ENCODE results near the gene KDM2A.

The KDM2A gene

DNA sequence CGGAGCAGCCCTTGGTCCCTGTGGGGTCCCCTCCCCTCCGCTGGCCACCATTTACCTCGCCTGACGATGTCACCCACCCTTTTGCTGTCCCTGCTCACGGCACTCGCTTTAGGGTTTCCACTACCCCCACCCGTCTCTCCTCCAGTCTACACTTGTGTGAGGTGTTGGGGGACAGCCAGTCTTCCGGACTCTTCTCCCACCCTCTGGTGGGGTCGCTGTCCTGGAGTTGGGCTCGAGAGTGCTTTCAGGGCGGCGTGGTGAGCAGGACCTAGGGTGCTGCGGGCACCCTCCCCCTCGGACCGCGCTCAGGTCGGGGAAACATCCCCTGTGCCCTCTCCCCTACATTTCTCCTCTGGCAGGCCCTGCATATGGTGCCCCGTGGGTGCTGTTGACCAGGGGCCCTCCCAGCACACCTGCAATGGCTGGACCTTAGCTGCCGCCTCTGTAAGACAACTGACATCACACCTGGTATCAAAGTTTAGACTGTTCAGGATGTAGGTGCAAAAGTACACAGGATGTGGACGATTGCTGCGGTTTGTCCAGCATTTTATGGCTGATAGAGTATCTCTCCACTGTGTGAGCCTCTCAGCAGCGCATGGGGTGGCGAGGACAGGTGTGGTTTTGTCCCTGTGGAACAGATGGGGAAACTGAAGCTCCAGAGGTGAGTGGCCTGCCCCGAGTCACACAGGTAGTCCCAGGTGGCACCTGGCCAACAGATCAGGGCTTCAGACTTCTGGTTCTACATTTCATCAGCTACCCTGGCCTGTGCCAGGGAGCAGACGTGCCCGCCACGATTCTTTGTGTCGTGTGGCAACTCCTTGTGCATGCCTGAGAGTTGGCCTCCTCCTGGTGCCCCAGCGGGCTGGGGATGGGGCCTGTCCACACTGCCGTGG lies 148.4 kb downstream of the KDM2A start:
- H2BK120ac ChIP-seq (ENCODE audit: low read depth, low read length), result no peak overlapping the region
- H3K4me2 ChIP-seq (ENCODE audit: insufficient read depth, low read length, poor library complexity, severe bottlenecking), result peak overlapping the region; percentile 74
- peak overlapping the region; percentile 73 to 89 for H3K4me3 ChIP-seq (ENCODE audit: low read length in 2 of 2)
- no peak overlapping the region for H2BK12ac ChIP-seq (ENCODE audit: low read length)
- no CpG with 5 or more reads among the region's 30 CpGs for WGBS, 2 donors (ENCODE audit: extremely low coverage in 2 of 2, insufficient read length in 2 of 2, insufficient replicate concordance in 1 of 2)
- H4K8ac ChIP-seq (ENCODE audit: low read depth, low read length), result no peak overlapping the region
- H4K91ac ChIP-seq (ENCODE audit: low read depth, low read length, poor library complexity), result no peak overlapping the region
- no peak overlapping the region for H2BK5ac ChIP-seq (ENCODE audit: low read length)
- peak overlapping the region; percentile 83 for H2AFZ ChIP-seq (ENCODE audit: low read length)
- peak overlapping the region; percentile 95 for H3K18ac ChIP-seq (ENCODE audit: low read length)
- peak overlapping the region; percentile 28 for H2AK5ac ChIP-seq (ENCODE audit: low read depth, low read length)
- H3K14ac ChIP-seq (ENCODE audit: low read length), result peak overlapping the region; percentile 25
- H3K36me3 ChIP-seq (replicated peaks in 1 of 2; ENCODE audit: control insufficient read depth in 2 of 2, insufficient read depth in 2 of 2, low read length in 2 of 2), result peaks cover 9 to 30% of the 10 kb centered on the region in 2 donors
- DNase-seq (ENCODE audit: low spot score), result no peak
- peaks cover 24 to 43% of the 10 kb centered on the region in 2 donors for H3K4me1 ChIP-seq (ENCODE audit: control insufficient read depth in 2 of 2, insufficient read depth in 1 of 2, low read depth in 1 of 2, low read length in 2 of 2)
- no peaks in the 10 kb centered on the region for H3K9me3 ChIP-seq (replicated peaks in 1 of 2; ENCODE audit: control insufficient read depth in 2 of 2, insufficient read depth in 1 of 2, low read depth in 1 of 2, low read length in 2 of 2)
- no peak overlapping the region for H3K4ac ChIP-seq (ENCODE audit: low read length)
- H3K27ac ChIP-seq (replicated peaks; ENCODE audit: low read length), result no peak overlapping the region
- H3K9ac ChIP-seq (ENCODE audit: low read depth, low read length, poor library complexity), result peak overlapping the region; percentile 52
- no peak overlapping the region for H2BK15ac ChIP-seq (ENCODE audit: low read length)
- peaks cover 22% of the 10 kb centered on the region for H3K79me1 ChIP-seq (ENCODE audit: low read depth, low read length)
- H3K23ac ChIP-seq (ENCODE audit: low read depth, low read length, poor library complexity), result peak overlapping the region; percentile 21
- H3K27me3 ChIP-seq (ENCODE audit: control insufficient read depth in 3 of 3, insufficient read depth in 3 of 3, low read depth in 1 of 3, low read length in 3 of 3), result peaks cover 0 to 14% (median 0%) of the 10 kb centered on the region in 3 experiments

DNA sequence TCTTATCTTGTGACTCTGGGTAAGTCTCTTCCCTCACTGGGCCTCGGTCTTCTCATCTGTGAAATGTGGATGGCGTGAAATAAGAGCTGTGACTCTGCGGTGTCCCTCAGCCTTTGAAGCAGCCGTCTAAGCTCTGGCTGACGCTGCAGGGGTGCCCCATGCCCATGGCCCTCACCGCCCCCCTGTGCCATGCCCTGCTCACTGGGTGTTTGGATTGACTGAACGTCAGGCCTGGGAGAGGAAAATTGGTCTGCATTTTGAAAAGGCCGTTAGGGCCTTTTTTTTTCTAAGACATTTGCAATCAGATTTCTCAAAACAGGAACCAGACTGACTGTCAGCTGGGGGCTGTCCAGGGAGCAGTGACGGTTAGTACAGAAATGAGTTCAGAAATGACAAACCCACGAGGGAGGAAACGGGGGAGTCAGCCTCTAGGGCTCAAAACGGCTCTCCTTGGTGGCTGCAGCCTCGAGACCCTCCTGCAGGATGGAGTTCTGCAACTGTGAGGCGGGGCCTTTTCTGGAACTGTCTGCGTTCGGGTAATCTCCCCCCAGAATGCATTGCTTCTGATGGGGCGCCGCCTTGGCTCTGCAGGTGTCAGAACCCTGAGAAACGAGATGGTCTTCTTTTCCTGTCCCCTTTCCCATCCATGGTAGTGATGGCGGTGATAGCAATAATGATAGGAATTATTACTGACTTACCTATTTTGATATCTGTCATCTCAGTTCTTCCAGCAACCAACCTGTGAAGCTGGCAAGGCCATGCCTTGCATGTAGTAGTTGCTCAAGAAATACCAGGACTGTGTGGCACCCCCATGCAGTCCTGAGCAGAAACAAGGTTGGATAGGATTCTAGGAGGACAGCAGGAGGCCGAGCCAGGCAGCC lies 149.3 kb downstream of the KDM2A start:
- Histone ChIP-seq H3K27ac (replicated peaks; ENCODE audit: low read length) (no peak overlapping the region), H2BK5ac (ENCODE audit: low read length) (no peak overlapping the region), H3K4ac (ENCODE audit: low read length) (no peak overlapping the region), H3K9me3 (replicated peaks in 1 of 2; ENCODE audit: control insufficient read depth in 2 of 2, insufficient read depth in 1 of 2, low read depth in 1 of 2, low read length in 2 of 2) (no peaks in the 10 kb centered on the region), H3K9ac (ENCODE audit: low read depth, low read length, poor library complexity) (no peak overlapping the region), H4K8ac (ENCODE audit: low read depth, low read length) (no peak overlapping the region), H3K36me3 (replicated peaks in 1 of 2; ENCODE audit: control insufficient read depth in 2 of 2, insufficient read depth in 2 of 2, low read length in 2 of 2) (peaks cover 9 to 37% of the 10 kb centered on the region in 2 donors), H3K4me3 (ENCODE audit: low read length in 2 of 2) (peak overlapping the region in 1 of 2 donors; percentile 73), H2AK5ac (ENCODE audit: low read depth, low read length) (no peak overlapping the region), H3K27me3 (ENCODE audit: control insufficient read depth in 3 of 3, insufficient read depth in 3 of 3, low read depth in 1 of 3, low read length in 3 of 3) (peaks cover 0 to 14% (median 0%) of the 10 kb centered on the region in 3 experiments), H3K14ac (ENCODE audit: low read length) (no peak overlapping the region), H2BK120ac (ENCODE audit: low read depth, low read length) (no peak overlapping the region), H3K18ac (ENCODE audit: low read length) (no peak overlapping the region), H4K91ac (ENCODE audit: low read depth, low read length, poor library complexity) (no peak overlapping the region), H3K23ac (ENCODE audit: low read depth, low read length, poor library complexity) (no peak overlapping the region), H3K4me2 (ENCODE audit: insufficient read depth, low read length, poor library complexity, severe bottlenecking) (no peak overlapping the region), H2BK15ac (ENCODE audit: low read length) (no peak overlapping the region), H2AFZ (ENCODE audit: low read length) (no peak overlapping the region), H3K4me1 (ENCODE audit: control insufficient read depth in 2 of 2, insufficient read depth in 1 of 2, low read depth in 1 of 2, low read length in 2 of 2) (peaks cover 24 to 38% of the 10 kb centered on the region in 2 donors), H3K79me1 (ENCODE audit: low read depth, low read length) (peaks cover 27% of the 10 kb centered on the region), H2BK12ac (ENCODE audit: low read length) (no peak overlapping the region)
- DNase-seq (ENCODE audit: low spot score), result no peak
- WGBS, 2 donors (ENCODE audit: extremely low coverage in 2 of 2, insufficient read length in 2 of 2, insufficient replicate concordance in 1 of 2), result no CpG with 5 or more reads among the region's 21 CpGs

GRCh38 chr11:67268962-67269268 lies 149.9 kb downstream of the KDM2A start:
- Histone ChIP-seq H2BK120ac (ENCODE audit: low read depth, low read length) (no peak overlapping the region), H3K4me2 (ENCODE audit: insufficient read depth, low read length, poor library complexity, severe bottlenecking) (no peak overlapping the region), H4K91ac (ENCODE audit: low read depth, low read length, poor library complexity) (no peak overlapping the region), H3K18ac (ENCODE audit: low read length) (no peak overlapping the region), H2AFZ (ENCODE audit: low read length) (no peak overlapping the region), H3K4me1 (ENCODE audit: control insufficient read depth in 2 of 2, insufficient read depth in 1 of 2, low read depth in 1 of 2, low read length in 2 of 2) (peaks cover 24 to 38% of the 10 kb centered on the region in 2 donors), H3K23ac (ENCODE audit: low read depth, low read length, poor library complexity) (no peak overlapping the region), H2AK5ac (ENCODE audit: low read depth, low read length) (no peak overlapping the region), H3K4me3 (ENCODE audit: low read length in 2 of 2) (no peak overlapping the region), H3K27ac (replicated peaks; ENCODE audit: low read length) (no peak overlapping the region), H3K36me3 (replicated peaks in 1 of 2; ENCODE audit: control insufficient read depth in 2 of 2, insufficient read depth in 2 of 2, low read length in 2 of 2) (peaks cover 9 to 39% of the 10 kb centered on the region in 2 donors), H3K9ac (ENCODE audit: low read depth, low read length, poor library complexity) (peak overlapping the region; percentile 57), H3K79me1 (ENCODE audit: low read depth, low read length) (peaks cover 30% of the 10 kb centered on the region), H2BK5ac (ENCODE audit: low read length) (no peak overlapping the region), H3K9me3 (replicated peaks in 1 of 2; ENCODE audit: control insufficient read depth in 2 of 2, insufficient read depth in 1 of 2, low read depth in 1 of 2, low read length in 2 of 2) (no peaks in the 10 kb centered on the region), H2BK15ac (ENCODE audit: low read length) (no peak overlapping the region), H2BK12ac (ENCODE audit: low read length) (no peak overlapping the region), H3K4ac (ENCODE audit: low read length) (no peak overlapping the region), H3K27me3 (ENCODE audit: control insufficient read depth in 3 of 3, insufficient read depth in 3 of 3, low read depth in 1 of 3, low read length in 3 of 3) (peaks cover 0 to 14% (median 0%) of the 10 kb centered on the region in 3 experiments), H3K14ac (ENCODE audit: low read length) (no peak overlapping the region), H4K8ac (ENCODE audit: low read depth, low read length) (no peak overlapping the region)
- no CpG with 5 or more reads among the region's 13 CpGs for WGBS, 2 donors (ENCODE audit: extremely low coverage in 2 of 2, insufficient read length in 2 of 2, insufficient replicate concordance in 1 of 2)
- DNase-seq (ENCODE audit: low spot score), result no peak
